Subcutaneous abdominal adipose tissue (tissue), 5 donors: Measurements from ENCODE around the gene CES2.

ENCODE experiments used
- H3K27ac ChIP-seq: one replicate; pipeline ENCODE4 v1.7.0; 2013; ENCODE audit warnings: low read depth, mild to moderate bottlenecking, inconsistent platforms, low read length, moderate library complexity
- H3K27me3 ChIP-seq, 5 donors: one replicate each; pipeline ENCODE4 v1.7.0; 2013; ENCODE audit warnings: low read length in 5 of 5, inconsistent platforms in 1 of 5; ENCODE audit not compliant: control insufficient read depth in 5 of 5, insufficient read depth in 4 of 5
- H3K36me3 ChIP-seq, 5 donors: one replicate each; pipeline ENCODE4 v1.7.0; 2013; ENCODE audit warnings: low read length in 5 of 5; ENCODE audit not compliant: control insufficient read depth in 5 of 5, insufficient read depth in 5 of 5
- H3K4me1 ChIP-seq, 5 donors: one replicate each; pipeline ENCODE4 v1.7.0; 2013; ENCODE audit warnings: low read length in 5 of 5, mild to moderate bottlenecking in 3 of 5, moderate library complexity in 1 of 5; ENCODE audit not compliant: control insufficient read depth in 5 of 5, insufficient read depth in 5 of 5
- H3K4me3 ChIP-seq, 5 donors: one replicate each; pipeline ENCODE4 v1.7.0; 2013; ENCODE audit warnings: low read length in 5 of 5, low read depth in 1 of 5
- H3K9ac ChIP-seq, 5 donors: one replicate each; pipeline ENCODE4 v1.7.0; 2013; ENCODE audit warnings: low read length in 5 of 5, mild to moderate bottlenecking in 4 of 5, moderate library complexity in 3 of 5
- H3K9me3 ChIP-seq, 5 donors: one replicate each; pipeline ENCODE4 v1.7.0; 2013; ENCODE audit warnings: low read length in 5 of 5; ENCODE audit not compliant: control insufficient read depth in 5 of 5
- donor health status: healthy.
- donor health status: healthy.
- donor health status: healthy.
- donor health status: healthy.
- donor health status: healthy.

CES2 gene, protein sequence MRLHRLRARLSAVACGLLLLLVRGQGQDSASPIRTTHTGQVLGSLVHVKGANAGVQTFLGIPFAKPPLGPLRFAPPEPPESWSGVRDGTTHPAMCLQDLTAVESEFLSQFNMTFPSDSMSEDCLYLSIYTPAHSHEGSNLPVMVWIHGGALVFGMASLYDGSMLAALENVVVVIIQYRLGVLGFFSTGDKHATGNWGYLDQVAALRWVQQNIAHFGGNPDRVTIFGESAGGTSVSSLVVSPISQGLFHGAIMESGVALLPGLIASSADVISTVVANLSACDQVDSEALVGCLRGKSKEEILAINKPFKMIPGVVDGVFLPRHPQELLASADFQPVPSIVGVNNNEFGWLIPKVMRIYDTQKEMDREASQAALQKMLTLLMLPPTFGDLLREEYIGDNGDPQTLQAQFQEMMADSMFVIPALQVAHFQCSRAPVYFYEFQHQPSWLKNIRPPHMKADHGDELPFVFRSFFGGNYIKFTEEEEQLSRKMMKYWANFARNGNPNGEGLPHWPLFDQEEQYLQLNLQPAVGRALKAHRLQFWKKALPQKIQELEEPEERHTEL

DNA sequence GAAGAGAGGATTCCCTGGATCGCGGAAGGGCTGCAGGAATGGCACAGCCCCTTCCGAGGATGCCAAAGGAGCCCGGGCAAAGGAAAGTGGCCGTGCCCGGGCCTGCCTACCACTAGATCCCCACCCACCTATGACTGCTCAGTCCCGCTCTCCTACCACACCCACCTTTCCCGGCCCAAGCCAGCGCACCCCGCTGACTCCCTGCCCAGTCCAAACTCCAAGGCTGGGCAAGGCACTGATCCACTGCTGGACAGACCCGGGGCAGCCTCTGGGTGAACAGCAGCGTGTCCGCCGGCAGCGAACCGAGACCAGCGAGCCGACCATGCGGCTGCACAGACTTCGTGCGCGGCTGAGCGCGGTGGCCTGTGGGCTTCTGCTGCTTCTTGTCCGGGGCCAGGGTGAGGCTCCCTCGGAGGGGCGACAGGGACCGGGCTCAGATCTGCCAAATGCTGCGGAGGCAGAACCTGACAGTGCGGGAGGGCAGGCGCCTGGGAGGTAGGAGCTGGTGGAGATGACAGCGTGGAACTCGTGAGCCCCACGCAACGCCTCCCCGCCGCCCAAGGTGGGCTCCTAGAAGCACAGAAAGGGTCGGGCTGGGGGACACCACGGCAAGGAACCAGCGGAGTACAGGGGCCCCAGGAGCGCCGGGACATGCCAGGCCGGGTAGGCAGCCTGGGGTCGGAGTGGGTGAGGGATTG, at the start of gene CES2:
CES2 (plus strand) TSS at position 203 of the 698 bp plus-strand sequence; CDS start at position 323, 120 bp downstream.
- Histone ChIP-seq H3K9ac (peak within 1 kb of the TSS; percentile 63 to 98 (median 94)), H3K27ac (peak within 1 kb of the TSS; percentile 88), H3K36me3 (peaks cover 3 to 47% (median 36%) of the 10 kb centered on the region in 5 donors), H3K9me3 (no peaks in the 10 kb centered on the region), H3K4me3 (peak within 1 kb of the TSS; percentile 80 to 98 (median 90)), H3K27me3 (no peaks in the 10 kb centered on the region), H3K4me1 (peaks cover 11 to 44% (median 36%) of the 10 kb centered on the region in 5 donors)

DNA sequence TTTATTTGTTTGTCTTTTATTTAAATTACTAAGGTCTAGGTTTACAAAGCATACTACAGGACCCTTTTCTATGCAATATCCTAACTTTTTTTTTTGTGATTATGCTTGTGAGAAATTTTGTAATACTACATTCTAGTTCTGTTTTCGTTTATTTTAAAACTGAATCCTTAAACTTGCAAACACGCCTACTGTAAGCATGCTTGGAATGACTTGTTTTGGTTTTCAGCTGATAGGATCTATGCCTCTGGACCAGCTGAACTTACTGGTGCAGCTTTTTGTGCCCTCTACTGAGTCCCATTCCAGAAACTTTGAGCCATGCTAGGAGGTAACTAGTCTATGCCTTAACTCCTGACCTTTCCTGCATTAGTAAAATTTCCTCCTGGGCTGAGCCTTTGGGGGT, 49.0 kb upstream of the CES2 start:
- Histone ChIP-seq H3K27ac (no peak overlapping the region), H3K27me3 (no peaks in the 10 kb centered on the region), H3K4me3 (no peak overlapping the region), H3K9ac (peak overlapping the region in 1 of 5 donors; percentile 17), H3K9me3 (no peaks in the 10 kb centered on the region), H3K36me3 (peaks cover 9 to 27% (median 24%) of the 10 kb centered on the region in 5 donors), H3K4me1 (peaks cover 0 to 39% (median 9%) of the 10 kb centered on the region in 5 donors)

DNA sequence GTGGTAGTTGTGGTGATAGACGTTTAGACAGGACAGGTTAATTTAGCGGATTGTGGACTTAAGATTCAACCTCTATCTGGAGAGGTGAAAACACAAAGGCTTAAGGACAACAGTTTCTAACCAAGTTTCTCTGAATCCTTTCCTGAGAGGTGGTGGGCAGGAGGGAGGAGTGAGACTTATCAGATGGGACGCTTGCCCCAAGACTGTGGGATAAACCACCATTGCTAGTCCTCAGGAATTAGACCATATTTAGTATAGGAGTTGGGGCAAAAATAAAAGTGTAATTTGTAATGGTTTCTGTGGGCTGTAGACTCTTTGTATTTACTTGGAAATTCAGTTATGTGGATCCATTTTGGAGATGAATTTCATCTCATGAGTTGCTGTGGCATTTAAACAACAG, 48.4 kb upstream of the CES2 start:
- no peaks in the 10 kb centered on the region for H3K9me3 ChIP-seq
- peaks cover 9 to 28% (median 24%) of the 10 kb centered on the region in 5 donors for H3K36me3 ChIP-seq
- H3K27ac ChIP-seq, result no peak overlapping the region
- H3K9ac ChIP-seq, result peak overlapping the region in 2 of 5 donors; percentile 3 to 22
- no peak overlapping the region for H3K4me3 ChIP-seq
- H3K4me1 ChIP-seq, result peaks cover 0 to 34% (median 8%) of the 10 kb centered on the region in 5 donors
- no peaks in the 10 kb centered on the region for H3K27me3 ChIP-seq

DNA sequence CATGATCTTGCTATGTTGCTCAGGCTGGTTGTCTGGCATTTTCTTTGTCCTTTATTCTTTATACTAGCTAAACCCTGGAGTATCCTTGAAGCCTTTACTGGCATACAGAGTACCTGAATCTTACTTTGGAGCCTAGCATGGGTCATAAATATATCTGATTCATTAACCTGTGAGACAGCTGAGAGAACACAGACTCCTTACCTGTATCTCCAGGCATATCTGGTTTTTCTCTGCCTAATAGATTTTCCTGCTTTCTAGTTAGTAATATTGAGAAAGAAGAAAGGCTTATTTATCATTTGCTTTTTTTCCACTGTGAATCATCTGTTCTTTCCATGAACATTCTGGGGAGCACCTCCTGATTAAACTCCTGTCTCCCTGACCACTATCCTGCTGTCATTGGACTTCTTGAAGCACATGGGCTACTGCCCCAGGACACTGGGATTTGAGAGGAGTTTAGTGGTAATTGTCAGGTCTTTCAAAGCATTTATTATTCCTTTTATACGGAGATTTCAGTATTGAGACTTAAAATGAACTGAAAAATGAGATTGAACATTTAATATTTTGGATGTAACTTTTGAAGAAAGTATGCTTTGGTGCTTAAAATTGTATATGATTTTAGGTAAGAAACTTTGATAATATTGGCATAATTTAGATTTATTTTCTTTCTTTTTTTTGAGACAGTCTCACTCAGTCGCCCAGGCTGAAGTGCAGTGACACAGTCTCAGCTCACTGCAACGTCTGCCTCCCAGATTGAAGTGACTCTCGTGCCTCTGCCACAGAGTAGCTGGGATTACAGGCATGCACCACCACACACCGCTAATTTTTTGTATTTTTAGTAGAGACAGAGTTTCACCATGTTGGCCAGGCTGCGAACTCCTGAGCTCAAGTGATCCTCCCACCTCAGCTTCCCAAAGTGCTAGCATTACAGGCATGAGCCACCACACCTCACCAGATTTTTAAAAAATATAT, 46.4 kb upstream of the CES2 start:
- Histone ChIP-seq H3K27me3 (no peaks in the 10 kb centered on the region), H3K4me1 (peaks cover 0 to 24% (median 5%) of the 10 kb centered on the region in 5 donors), H3K9ac (peak overlapping the region in 1 of 5 donors; percentile 39), H3K4me3 (no peak overlapping the region), H3K9me3 (no peaks in the 10 kb centered on the region), H3K36me3 (peaks cover 9 to 32% (median 24%) of the 10 kb centered on the region in 5 donors), H3K27ac (no peak overlapping the region)

DNA sequence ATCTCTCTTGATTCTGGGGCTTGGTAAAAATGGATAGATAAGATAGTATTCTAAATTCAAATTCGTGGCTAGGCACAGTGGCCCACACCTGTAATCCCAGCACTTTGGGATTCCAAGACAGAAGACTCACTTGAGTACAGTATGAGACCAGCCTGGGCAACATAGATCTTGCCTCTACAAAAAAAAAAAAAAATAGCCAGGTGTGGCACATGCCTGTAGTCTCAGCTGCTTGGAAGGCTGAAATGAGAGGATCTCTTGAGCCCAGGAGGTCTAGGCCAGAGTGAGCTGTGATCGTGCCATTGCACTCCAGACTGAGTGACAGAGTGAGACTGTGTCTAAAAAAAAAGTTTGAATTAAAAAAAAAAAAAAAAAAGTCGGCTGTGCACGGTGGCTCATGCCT, 45.7 kb upstream of the CES2 start:
- Histone ChIP-seq H3K9me3 (no peaks in the 10 kb centered on the region), H3K4me1 (peaks cover 0 to 23% (median 5%) of the 10 kb centered on the region in 5 donors), H3K36me3 (peaks cover 9 to 30% (median 21%) of the 10 kb centered on the region in 5 donors), H3K4me3 (no peak overlapping the region), H3K27me3 (no peaks in the 10 kb centered on the region), H3K27ac (no peak overlapping the region), H3K9ac (no peak overlapping the region)

DNA sequence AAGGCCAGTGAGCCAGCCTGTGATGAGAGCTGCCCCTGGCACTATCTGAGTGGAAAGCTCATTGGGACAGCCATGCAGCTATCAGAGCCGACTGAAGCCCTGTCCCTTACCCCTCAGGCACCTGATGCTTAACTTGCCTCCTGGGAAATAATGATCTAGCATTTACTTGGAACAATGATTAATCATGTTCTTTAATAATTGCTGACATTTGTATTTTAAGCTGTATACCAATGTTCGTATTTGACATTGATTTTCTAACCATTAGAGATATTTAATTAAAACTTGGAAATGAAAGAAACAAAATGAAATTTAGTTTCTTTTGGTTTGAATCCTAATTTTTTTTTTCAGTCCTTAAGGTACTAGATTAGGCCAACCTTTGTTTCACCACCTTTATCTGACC, 44.5 kb upstream of the CES2 start:
- peaks cover 0 to 11% (median 5%) of the 10 kb centered on the region in 5 donors for H3K4me1 ChIP-seq
- H3K27ac ChIP-seq, result no peak overlapping the region
- H3K9ac ChIP-seq, result peak overlapping the region in 1 of 5 donors; percentile 42
- no peak overlapping the region for H3K4me3 ChIP-seq
- H3K9me3 ChIP-seq, result no peaks in the 10 kb centered on the region
- H3K27me3 ChIP-seq, result no peaks in the 10 kb centered on the region
- peaks cover 9 to 18% (median 9%) of the 10 kb centered on the region in 5 donors for H3K36me3 ChIP-seq

DNA sequence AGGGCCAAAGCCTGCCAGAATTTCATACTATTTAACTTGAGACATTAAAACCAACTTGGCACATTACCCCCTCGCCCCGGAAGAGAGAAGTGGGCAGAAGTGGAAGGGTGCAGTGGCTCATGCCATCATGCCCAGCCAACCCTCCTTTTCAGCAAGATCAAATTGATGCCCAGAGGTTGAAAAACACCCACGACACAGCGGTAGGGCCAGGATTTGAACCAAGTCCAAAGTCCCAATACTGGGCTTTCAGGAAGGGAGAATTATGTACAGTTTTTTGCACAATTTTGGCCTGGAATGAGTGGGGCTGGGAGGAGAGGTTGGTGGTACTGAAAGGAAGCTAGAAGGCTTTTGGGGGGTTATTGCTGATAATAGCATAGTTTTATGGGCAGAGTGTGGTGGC, 44.0 kb upstream of the CES2 start:
- Histone ChIP-seq H3K27ac (no peak overlapping the region), H3K9ac (no peak overlapping the region), H3K4me3 (no peak overlapping the region), H3K9me3 (no peaks in the 10 kb centered on the region), H3K4me1 (peaks cover 0 to 10% (median 3%) of the 10 kb centered on the region in 5 donors), H3K36me3 (peaks cover 8 to 16% (median 13%) of the 10 kb centered on the region in 5 donors), H3K27me3 (no peaks in the 10 kb centered on the region)

DNA sequence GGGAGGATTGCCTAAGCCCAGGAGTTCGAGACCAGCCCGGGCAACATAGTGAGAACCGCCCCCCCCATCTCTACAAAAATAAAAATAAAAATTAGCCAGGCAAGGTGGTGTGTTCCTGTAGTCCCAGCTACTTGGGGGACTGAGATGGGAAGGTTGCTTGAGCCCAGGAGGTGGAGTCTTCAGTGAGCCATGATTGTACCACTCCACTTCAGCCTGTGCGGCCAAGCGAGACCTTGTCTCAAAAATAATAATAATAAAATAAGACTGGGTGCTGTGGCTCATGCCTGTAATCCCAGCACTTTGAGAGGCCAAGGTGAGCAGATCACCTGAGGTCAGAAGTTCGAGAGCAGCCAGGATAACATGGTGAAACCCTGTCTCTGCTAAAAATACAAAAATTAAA, 43.5 kb upstream of the CES2 start:
- no peaks in the 10 kb centered on the region for H3K9me3 ChIP-seq
- no peak overlapping the region for H3K4me3 ChIP-seq
- no peak overlapping the region for H3K27ac ChIP-seq
- H3K36me3 ChIP-seq, result peaks cover 4 to 12% (median 8%) of the 10 kb centered on the region in 5 donors
- H3K9ac ChIP-seq, result no peak overlapping the region
- H3K4me1 ChIP-seq, result peaks cover 0 to 6% (median under 1%) of the 10 kb centered on the region in 5 donors
- no peaks in the 10 kb centered on the region for H3K27me3 ChIP-seq

DNA sequence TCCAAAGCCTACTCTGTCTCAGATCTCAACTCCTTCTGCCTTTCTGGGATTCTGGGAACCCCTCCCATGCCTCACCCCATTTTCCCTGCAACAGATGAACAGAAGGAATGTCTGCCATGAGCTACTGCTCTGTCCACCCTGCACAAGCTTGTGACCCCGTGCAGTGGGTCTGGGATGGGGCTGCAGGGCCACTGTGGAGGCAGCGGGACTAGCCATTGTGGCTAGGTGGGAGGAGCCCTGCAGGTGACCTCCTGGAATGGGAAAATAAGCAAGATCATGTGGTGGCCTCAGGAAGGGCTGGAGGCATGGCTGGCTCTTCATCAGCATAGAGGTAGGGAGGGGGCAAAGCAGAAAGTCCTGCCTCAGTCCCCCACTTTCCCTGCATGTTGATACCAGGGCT, 41.3 kb upstream of the CES2 start:
- peaks cover 0 to 5% (median 0%) of the 10 kb centered on the region in 5 donors for H3K4me1 ChIP-seq
- no peak overlapping the region for H3K9ac ChIP-seq
- no peaks in the 10 kb centered on the region for H3K9me3 ChIP-seq
- no peak overlapping the region for H3K4me3 ChIP-seq
- H3K27ac ChIP-seq, result no peak overlapping the region
- H3K36me3 ChIP-seq, result peaks cover 0 to 9% (median 4%) of the 10 kb centered on the region in 5 donors
- no peaks in the 10 kb centered on the region for H3K27me3 ChIP-seq
